ENCODE data around the gene ADGRL4. TPM values are rescaled to one million over a fixed set of nuclear protein-coding genes. Genes with fewer than 3 reads are reported as not detected.

ADGRL4 gene
- total RNA-seq, 2 donors from 2014 or later = 1.4 to 5.2 TPM

DNA sequence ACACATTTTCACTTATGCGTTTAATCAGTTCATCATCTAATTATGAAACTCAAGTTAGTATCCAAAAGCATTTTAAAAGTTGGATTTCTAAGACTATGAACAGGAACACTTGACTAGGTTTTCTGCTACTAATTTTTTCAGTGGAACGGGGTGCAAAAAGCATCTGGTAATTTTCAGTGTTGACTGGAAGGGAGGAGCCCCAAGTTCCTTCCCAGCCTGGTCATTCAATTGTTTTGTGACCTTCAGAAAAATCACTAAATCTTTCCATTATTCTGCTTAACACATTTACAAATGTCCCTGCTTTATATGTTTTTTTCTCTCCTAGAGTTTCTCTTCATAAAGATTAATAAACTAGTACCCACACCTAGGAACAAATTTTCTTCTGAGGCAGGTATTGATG, 6.0 kb upstream of the ADGRL4 start:
- Histone ChIP-seq H3K4me3 (no peak overlapping the region), H3K9me3 (no peaks in the 10 kb centered on the region), H3K36me3 (no peaks in the 10 kb centered on the region), H3K4me1 (no peaks in the 10 kb centered on the region), H3K27ac (no peak overlapping the region), H3K27me3 (no peaks in the 10 kb centered on the region), H3K9ac (ENCODE audit: low read depth in 2 of 2, low read length in 2 of 2) (no peak overlapping the region)
- no peak for DNase-seq
- intact Hi-C loops (cut with DNase I) = no loop called here
- TF ChIP-seq, protein P1, sequence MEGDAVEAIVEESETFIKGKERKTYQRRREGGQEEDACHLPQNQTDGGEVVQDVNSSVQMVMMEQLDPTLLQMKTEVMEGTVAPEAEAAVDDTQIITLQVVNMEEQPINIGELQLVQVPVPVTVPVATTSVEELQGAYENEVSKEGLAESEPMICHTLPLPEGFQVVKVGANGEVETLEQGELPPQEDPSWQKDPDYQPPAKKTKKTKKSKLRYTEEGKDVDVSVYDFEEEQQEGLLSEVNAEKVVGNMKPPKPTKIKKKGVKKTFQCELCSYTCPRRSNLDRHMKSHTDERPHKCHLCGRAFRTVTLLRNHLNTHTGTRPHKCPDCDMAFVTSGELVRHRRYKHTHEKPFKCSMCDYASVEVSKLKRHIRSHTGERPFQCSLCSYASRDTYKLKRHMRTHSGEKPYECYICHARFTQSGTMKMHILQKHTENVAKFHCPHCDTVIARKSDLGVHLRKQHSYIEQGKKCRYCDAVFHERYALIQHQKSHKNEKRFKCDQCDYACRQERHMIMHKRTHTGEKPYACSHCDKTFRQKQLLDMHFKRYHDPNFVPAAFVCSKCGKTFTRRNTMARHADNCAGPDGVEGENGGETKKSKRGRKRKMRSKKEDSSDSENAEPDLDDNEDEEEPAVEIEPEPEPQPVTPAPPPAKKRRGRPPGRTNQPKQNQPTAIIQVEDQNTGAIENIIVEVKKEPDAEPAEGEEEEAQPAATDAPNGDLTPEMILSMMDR (IDR thresholded peaks at IDR 0.05) = no peak

DNA sequence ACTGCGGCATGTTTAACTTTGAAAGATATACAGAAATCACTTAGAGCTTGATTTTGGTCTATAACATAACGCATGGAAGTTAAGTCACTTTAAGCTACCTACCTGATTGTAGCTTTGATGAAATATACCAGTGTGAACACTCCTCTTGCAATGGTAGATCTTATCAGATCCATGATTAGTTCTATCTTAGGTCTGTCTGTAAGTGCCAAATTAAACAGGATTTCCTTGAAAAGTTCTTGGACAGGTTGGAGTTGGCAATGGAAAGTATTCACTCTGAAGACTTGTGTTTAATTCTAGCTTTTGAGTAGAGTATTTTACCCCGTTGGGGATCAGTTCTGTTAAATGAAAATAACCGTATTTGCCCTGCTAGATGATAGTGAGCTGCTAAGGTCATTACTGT, 4.1 kb upstream of the ADGRL4 start:
- TF ChIP-seq, protein P1 (IDR thresholded peaks at IDR 0.05) = no peak
- Histone ChIP-seq H3K9ac (ENCODE audit: low read depth in 2 of 2, low read length in 2 of 2) (no peak overlapping the region), H3K9me3 (no peaks in the 10 kb centered on the region), H3K27ac (no peak overlapping the region), H3K4me3 (no peak overlapping the region), H3K27me3 (no peaks in the 10 kb centered on the region), H3K4me1 (no peaks in the 10 kb centered on the region), H3K36me3 (no peaks in the 10 kb centered on the region)
- intact Hi-C loops (cut with DNase I) = no loop called here
- no peak for DNase-seq

DNA sequence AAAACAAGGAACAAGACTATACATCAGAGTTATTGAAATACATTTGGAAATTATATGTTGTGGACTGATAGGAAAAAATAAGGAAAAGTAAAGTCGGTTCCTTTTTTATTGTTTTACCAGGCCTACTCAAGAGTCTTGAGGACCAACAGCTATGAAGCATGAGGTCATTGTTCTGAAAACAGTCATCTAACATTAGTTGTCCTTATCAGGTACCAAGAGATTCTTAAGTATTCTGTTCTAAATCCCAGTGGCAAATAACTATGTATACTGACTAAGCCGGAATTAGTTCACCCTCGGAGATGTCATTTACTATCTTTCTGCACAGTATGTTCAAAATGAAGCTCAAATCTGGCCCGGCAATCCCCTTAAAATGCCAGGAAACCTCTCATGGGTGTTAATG, 585 bp downstream of the ADGRL4 start:
- TF ChIP-seq, protein P1 (IDR thresholded peaks at IDR 0.05) = no peak

DNA sequence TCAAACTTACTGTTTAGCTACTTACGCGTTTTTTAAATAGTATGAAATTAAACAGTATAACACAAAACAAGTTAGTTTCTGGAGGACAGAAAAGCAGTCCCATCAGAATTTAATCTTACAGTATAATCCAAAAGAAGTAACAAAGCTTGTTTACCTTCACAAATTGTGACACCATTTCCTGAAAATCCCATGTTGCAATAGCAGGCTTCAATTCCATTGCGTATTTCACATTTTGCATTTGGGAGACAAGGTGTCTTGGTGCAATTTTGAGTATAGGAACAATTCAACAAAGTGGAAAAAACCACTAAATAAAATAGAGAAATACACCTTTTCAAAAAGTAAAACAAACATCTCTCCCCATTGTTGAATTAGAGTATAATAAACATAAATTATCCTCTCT, 1.6 kb downstream of the ADGRL4 start:
- Histone ChIP-seq H3K36me3 (no peaks in the 10 kb centered on the region), H3K9ac (ENCODE audit: low read depth in 2 of 2, low read length in 2 of 2) (no peak overlapping the region), H3K4me1 (no peaks in the 10 kb centered on the region), H3K9me3 (no peaks in the 10 kb centered on the region), H3K27ac (no peak overlapping the region), H3K4me3 (no peak overlapping the region), H3K27me3 (no peaks in the 10 kb centered on the region)
- intact Hi-C loops (cut with DNase I) = no loop called here
- DNase-seq = no peak
- TF ChIP-seq, protein P1 (IDR thresholded peaks at IDR 0.05) = no peak

More for the DNA sequence above, 585 bp downstream of the ADGRL4 start:
- H3K27ac ChIP-seq = no peak overlapping the region
- no peak overlapping the region for H3K9ac ChIP-seq (ENCODE audit: low read depth in 2 of 2, low read length in 2 of 2)
- no peak for DNase-seq
- no peaks in the 10 kb centered on the region for H3K4me1 ChIP-seq
- H3K27me3 ChIP-seq = no peaks in the 10 kb centered on the region
- intact Hi-C loops (cut with DNase I) = no loop called here
- H3K36me3 ChIP-seq = no peaks in the 10 kb centered on the region
- no peak overlapping the region for H3K4me3 ChIP-seq
- H3K9me3 ChIP-seq = no peaks in the 10 kb centered on the region

DNA sequence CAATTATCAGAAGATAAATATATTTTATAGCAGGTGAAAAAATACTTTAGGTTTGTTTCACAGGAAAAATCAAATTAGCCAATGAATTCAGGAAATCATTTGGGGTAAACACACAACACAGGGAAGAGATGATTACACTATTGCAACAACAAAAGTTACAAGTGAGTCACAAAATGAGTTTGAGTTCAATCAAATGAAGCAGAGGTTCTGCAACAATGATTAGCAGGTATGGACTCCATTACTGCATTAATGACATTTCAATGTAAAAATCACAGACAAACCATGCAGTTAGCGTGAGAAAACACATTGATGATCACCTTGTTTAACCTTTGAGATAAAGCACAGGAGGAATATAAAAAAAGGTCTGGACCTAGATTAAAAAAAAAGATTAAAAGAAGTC, 9.7 kb downstream of the ADGRL4 start:
- H3K4me3 ChIP-seq = no peak overlapping the region
- no peaks in the 10 kb centered on the region for H3K9me3 ChIP-seq
- H3K4me1 ChIP-seq = no peaks in the 10 kb centered on the region
- no peak overlapping the region for H3K27ac ChIP-seq
- no peaks in the 10 kb centered on the region for H3K27me3 ChIP-seq
- TF ChIP-seq, protein P1 (IDR thresholded peaks at IDR 0.05) = no peak
- no peak for DNase-seq
- no peak overlapping the region for H3K9ac ChIP-seq (ENCODE audit: low read depth in 2 of 2, low read length in 2 of 2)
- intact Hi-C loops (cut with DNase I) = no loop called here
- H3K36me3 ChIP-seq = no peaks in the 10 kb centered on the region

DNA sequence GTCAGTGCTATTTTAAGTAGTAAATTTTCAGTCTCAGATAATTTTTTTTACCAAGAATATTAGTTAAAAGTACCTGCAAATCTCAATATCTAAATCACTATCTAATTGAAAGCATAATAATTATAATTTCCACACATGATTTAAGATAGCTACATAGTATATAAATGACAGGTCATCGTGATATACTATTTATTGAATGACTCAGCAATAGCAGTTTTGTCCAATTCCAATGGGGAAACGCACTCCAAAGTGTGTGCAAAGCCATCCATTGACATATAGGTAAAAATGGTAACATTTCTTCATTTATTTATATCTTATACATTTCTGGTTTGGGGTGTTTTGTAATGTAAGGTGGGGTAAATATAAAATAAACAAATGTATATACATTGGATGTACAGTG, 19.5 kb downstream of the ADGRL4 start:
- no peak for DNase-seq
- TF ChIP-seq, protein P1 (IDR thresholded peaks at IDR 0.05) = no peak
- Histone ChIP-seq H3K36me3 (no peaks in the 10 kb centered on the region), H3K4me1 (no peaks in the 10 kb centered on the region), H3K9me3 (no peaks in the 10 kb centered on the region), H3K4me3 (no peak overlapping the region), H3K27ac (no peak overlapping the region), H3K27me3 (no peaks in the 10 kb centered on the region), H3K9ac (ENCODE audit: low read depth in 2 of 2, low read length in 2 of 2) (no peak overlapping the region)
- intact Hi-C loops (cut with DNase I) = no loop called here
